Brain microvascular endothelial cell (primary cell): ENCODE data around the gene INPP4B.

Source experiments
- DNase-seq: peaks from one replicate; pipeline ENCODE4 v3.0.0-alpha.2; 2020
- H3K27ac ChIP-seq: fragments of 250-450 bp; sonication (Bioruptor Pico); 2 replicates; pipeline ENCODE4 v1.5.1; 2020; ENCODE audit warnings: mild to moderate bottlenecking, moderate library complexity
- H3K27me3 ChIP-seq: fragments of 250-450 bp; sonication (Bioruptor Pico); replicated peaks from 2 replicates; pipeline ENCODE4 v1.5.1; 2020; ENCODE audit warnings: mild to moderate bottlenecking
- H3K36me3 ChIP-seq: fragments of 250-450 bp; sonication (Bioruptor Pico); replicated peaks from 2 replicates; pipeline ENCODE4 v1.5.1; 2020; ENCODE audit warnings: mild to moderate bottlenecking
- H3K4me3 ChIP-seq: 2 replicates; pipeline ENCODE4 v1.5.1; 2011; ENCODE audit warnings: low read depth, mild to moderate bottlenecking, control low read depth, low read length, moderate library complexity
- CTCF ChIP-seq: IDR thresholded peaks from 2 replicates; pipeline ENCODE4 v1.5.1; 2011; ENCODE audit warnings: low read depth, mild to moderate bottlenecking, moderate library complexity, low read length, control low read depth, inconsistent platforms; ENCODE audit errors: missing control alignments
- in situ Hi-C: cut with HindIII; loops from 2 replicates; pipeline ENCODE4 v1.10.0; 2017; ENCODE audit warnings: low sequenced_read_pairs, low pct_ligation_motif_present

Gene INPP4B

GRCh38 chr4:142406917-142407501 lies 439.1 kb downstream of the INPP4B start:
- Histone ChIP-seq H3K27ac (peak overlapping the region; percentile 75), H3K27me3 (no peaks in the 10 kb centered on the region), H3K4me3 (no peak overlapping the region), H3K36me3 (no peaks in the 10 kb centered on the region)
- TF ChIP-seq CTCF = no peak
- in situ Hi-C loops = no loop called here
- no peak for DNase-seq

GRCh38 chr4:142406499-142406835 lies 439.6 kb downstream of the INPP4B start:
- no peak for DNase-seq
- in situ Hi-C loops = no loop called here
- H3K27ac ChIP-seq = peak overlapping the region; percentile 75
- H3K36me3 ChIP-seq = no peaks in the 10 kb centered on the region
- H3K27me3 ChIP-seq = no peaks in the 10 kb centered on the region
- H3K4me3 ChIP-seq = no peak overlapping the region
- TF ChIP-seq CTCF = no peak

- H3K36me3 ChIP-seq = no peaks in the 10 kb centered on the region
- in situ Hi-C loops = no loop called here
- no peak for DNase-seq
- no peak for TF ChIP-seq CTCF
- no peaks in the 10 kb centered on the region for H3K27me3 ChIP-seq
- H3K4me3 ChIP-seq = peak overlapping the region; percentile 55
- H3K27ac ChIP-seq = peak overlapping the region; percentile 75
Observed at GRCh38 chr4:142405695-142406498, 440.2 kb downstream of the INPP4B start.

- Histone ChIP-seq H3K36me3 (no peaks in the 10 kb centered on the region), H3K4me3 (peak overlapping the region; percentile 55), H3K27me3 (no peaks in the 10 kb centered on the region), H3K27ac (peak overlapping the region; percentile 75)
- in situ Hi-C loops = no loop called here
- no peak for TF ChIP-seq CTCF
- peak; percentile 63 for DNase-seq
Observed at GRCh38 chr4:142405021-142405694, 440.9 kb downstream of the INPP4B start.

- DNase-seq = peak; percentile 77
- TF ChIP-seq CTCF = no peak
- H3K4me3 ChIP-seq = peak overlapping the region; percentile 55
- in situ Hi-C loops = no loop called here
- H3K27ac ChIP-seq = peak overlapping the region; percentile 75
- no peaks in the 10 kb centered on the region for H3K36me3 ChIP-seq
- no peaks in the 10 kb centered on the region for H3K27me3 ChIP-seq
Observed at GRCh38 chr4:142404191-142404611, 441.9 kb downstream of the INPP4B start.
